Measurements from ENCODE around the gene DRC7. TPM values are rescaled to one million over a fixed set of nuclear protein-coding genes. Genes with fewer than 3 reads are reported as not detected.

The DRC7 gene
- total RNA-seq, 2 donors from 2014 or later: not detected

GRCh38 chr16:57677622-57678369 is 16.8 kb upstream of the DRC7 start:
- Histone ChIP-seq H3K9me3 (no peaks in the 10 kb centered on the region), H3K36me3 (no peaks in the 10 kb centered on the region), H3K27me3 (no peaks in the 10 kb centered on the region), H3K4me3 (no peak overlapping the region), H3K4me1 (peaks cover 0 to 9% of the 10 kb centered on the region in 2 donors), H3K27ac (no peak overlapping the region)
- TF ChIP-seq, protein P1, sequence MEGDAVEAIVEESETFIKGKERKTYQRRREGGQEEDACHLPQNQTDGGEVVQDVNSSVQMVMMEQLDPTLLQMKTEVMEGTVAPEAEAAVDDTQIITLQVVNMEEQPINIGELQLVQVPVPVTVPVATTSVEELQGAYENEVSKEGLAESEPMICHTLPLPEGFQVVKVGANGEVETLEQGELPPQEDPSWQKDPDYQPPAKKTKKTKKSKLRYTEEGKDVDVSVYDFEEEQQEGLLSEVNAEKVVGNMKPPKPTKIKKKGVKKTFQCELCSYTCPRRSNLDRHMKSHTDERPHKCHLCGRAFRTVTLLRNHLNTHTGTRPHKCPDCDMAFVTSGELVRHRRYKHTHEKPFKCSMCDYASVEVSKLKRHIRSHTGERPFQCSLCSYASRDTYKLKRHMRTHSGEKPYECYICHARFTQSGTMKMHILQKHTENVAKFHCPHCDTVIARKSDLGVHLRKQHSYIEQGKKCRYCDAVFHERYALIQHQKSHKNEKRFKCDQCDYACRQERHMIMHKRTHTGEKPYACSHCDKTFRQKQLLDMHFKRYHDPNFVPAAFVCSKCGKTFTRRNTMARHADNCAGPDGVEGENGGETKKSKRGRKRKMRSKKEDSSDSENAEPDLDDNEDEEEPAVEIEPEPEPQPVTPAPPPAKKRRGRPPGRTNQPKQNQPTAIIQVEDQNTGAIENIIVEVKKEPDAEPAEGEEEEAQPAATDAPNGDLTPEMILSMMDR (IDR thresholded peaks at IDR 0.05): no peak
- no peak for DNase-seq (ENCODE audit: low spot score)

- H3K27ac ChIP-seq: no peak overlapping the region
- TF ChIP-seq, protein P1 (IDR thresholded peaks at IDR 0.05): no peak
- no peaks in the 10 kb centered on the region for H3K9me3 ChIP-seq
- no peak overlapping the region for H3K4me3 ChIP-seq
- no peaks in the 10 kb centered on the region for H3K36me3 ChIP-seq
- DNase-seq (ENCODE audit: low spot score): no peak
- H3K27me3 ChIP-seq: no peaks in the 10 kb centered on the region
- H3K4me1 ChIP-seq: peaks cover 0 to 9% of the 10 kb centered on the region in 2 donors
Observed at GRCh38 chr16:57679016-57679415, 15.6 kb upstream of the DRC7 start.

GRCh38 chr16:57679767-57680482 is 14.7 kb upstream of the DRC7 start:
- TF ChIP-seq, protein P1 (IDR thresholded peaks at IDR 0.05): no peak
- Histone ChIP-seq H3K9me3 (no peaks in the 10 kb centered on the region), H3K36me3 (no peaks in the 10 kb centered on the region), H3K27me3 (no peaks in the 10 kb centered on the region), H3K4me1 (peaks cover 0 to 9% of the 10 kb centered on the region in 2 donors), H3K27ac (no peak overlapping the region), H3K4me3 (no peak overlapping the region)
- DNase-seq (ENCODE audit: low spot score): no peak

DNA sequence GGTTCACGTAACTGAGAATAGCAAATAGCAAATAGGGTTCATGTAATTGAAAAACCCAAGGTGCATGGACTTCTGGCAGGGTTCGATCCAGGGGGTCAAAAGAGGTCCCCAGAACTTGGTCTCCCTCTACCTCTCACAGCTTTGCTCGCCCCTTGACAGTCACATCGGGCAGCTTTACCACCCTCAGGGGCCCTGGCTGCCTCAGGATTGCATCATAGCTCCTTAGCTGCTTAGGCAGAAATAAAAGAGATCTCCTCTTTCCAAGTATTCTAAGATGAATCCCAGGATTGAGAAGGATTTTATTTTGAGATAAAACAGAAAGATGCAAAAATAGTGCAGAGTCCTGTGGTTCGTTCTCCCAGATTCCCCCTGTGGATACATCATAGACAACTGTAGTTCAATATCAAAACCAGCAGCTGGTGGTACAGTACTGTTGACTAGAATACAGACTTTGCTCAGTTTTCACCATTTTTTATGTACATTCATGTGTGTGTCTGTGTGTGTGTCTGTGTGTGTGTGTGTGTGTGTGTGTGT is 13.7 kb upstream of the DRC7 start:
- Histone ChIP-seq H3K4me1 (peaks cover 0 to 8% of the 10 kb centered on the region in 2 donors), H3K36me3 (no peaks in the 10 kb centered on the region), H3K27ac (no peak overlapping the region), H3K27me3 (no peaks in the 10 kb centered on the region), H3K9me3 (no peaks in the 10 kb centered on the region), H3K4me3 (no peak overlapping the region)
- TF ChIP-seq, protein P1 (IDR thresholded peaks at IDR 0.05): no peak
- DNase-seq (ENCODE audit: low spot score): no peak

- Histone ChIP-seq H3K4me3 (no peak overlapping the region), H3K36me3 (no peaks in the 10 kb centered on the region), H3K27me3 (no peaks in the 10 kb centered on the region), H3K4me1 (peaks cover 0 to 3% of the 10 kb centered on the region in 2 donors), H3K9me3 (no peaks in the 10 kb centered on the region), H3K27ac (no peak overlapping the region)
- TF ChIP-seq, protein P1 (IDR thresholded peaks at IDR 0.05): no peak
- DNase-seq (ENCODE audit: low spot score): no peak
Observed at GRCh38 chr16:57681950-57682728, 12.5 kb upstream of the DRC7 start.
